ENCODE results near the gene RBM5.

Gene RBM5

DNA sequence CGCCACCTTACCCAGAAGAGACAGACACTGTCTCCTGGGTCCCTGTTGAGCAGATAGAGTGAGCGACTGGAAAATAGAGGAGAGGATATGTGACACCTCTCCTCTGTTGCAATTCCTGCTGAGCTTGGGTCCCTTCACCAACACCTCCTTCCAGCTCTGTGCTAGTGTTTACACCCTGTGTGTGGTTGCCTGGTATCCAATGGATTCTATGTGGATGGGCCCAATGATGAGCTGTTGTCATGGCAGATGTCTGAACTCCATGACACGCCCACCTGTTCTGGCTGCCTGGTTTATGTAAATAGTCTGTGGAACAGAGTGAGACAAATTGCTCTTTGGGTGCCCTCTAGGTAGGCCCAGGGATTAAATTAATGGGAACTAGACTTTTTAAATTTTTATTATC is 23.7 kb downstream of the RBM5 start:
- Histone ChIP-seq H3K79me2 (ENCODE audit: control insufficient read depth, insufficient read depth, low read length) (no peaks in the 10 kb centered on the region), H4K8ac (ENCODE audit: low read depth, low read length) (no peak overlapping the region), H3K9ac (ENCODE audit: low read length) (no peak overlapping the region), H3K4me2 (ENCODE audit: low read length) (no peak overlapping the region), H3K56ac (ENCODE audit: low read length) (no peak overlapping the region), H3K4me3 (ENCODE audit: low read length) (no peak overlapping the region), H3K23ac (ENCODE audit: low read length) (no peak overlapping the region), H2BK15ac (replicated peaks; ENCODE audit: low read depth) (no peak overlapping the region), H3K36me3 (ENCODE audit: control insufficient read depth, insufficient read depth, low read length) (peaks cover 40% of the 10 kb centered on the region), H2BK120ac (ENCODE audit: low read depth, low read length) (no peak overlapping the region), H3K4me1 (ENCODE audit: control insufficient read depth, low read depth, low read length) (no peaks in the 10 kb centered on the region), H2BK5ac (ENCODE audit: low read length) (no peak overlapping the region), H3K79me1 (ENCODE audit: low read length) (no peaks in the 10 kb centered on the region), H2AK5ac (ENCODE audit: low read length) (no peak overlapping the region), H3K18ac (ENCODE audit: low read length) (no peak overlapping the region), H3K4ac (ENCODE audit: low read depth, low read length) (no peak overlapping the region), H4K5ac (ENCODE audit: low read length) (no peak overlapping the region), H3K27me3 (ENCODE audit: insufficient read depth, low read length, poor library complexity) (no peaks in the 10 kb centered on the region), H3K27ac (ENCODE audit: low read depth, low read length) (no peak overlapping the region)
- no CpG with 5 or more reads among the region's 3 CpGs for WGBS (ENCODE audit: extremely low coverage, insufficient coverage, low lambda C conversion rate)
- no peak for DNase-seq

GRCh38 chr3:50117120-50117519 is 28.4 kb downstream of the RBM5 start:
- H3K4me3 ChIP-seq (ENCODE audit: low read length), result no peak overlapping the region
- DNase-seq, result no peak
- no peak overlapping the region for H3K56ac ChIP-seq (ENCODE audit: low read length)
- no peak overlapping the region for H2BK120ac ChIP-seq (ENCODE audit: low read depth, low read length)
- no peak overlapping the region for H3K27ac ChIP-seq (ENCODE audit: low read depth, low read length)
- H4K5ac ChIP-seq (ENCODE audit: low read length), result no peak overlapping the region
- no peak overlapping the region for H3K4me2 ChIP-seq (ENCODE audit: low read length)
- no peak overlapping the region for H3K18ac ChIP-seq (ENCODE audit: low read length)
- no peak overlapping the region for H3K9ac ChIP-seq (ENCODE audit: low read length)
- no peak overlapping the region for H2BK15ac ChIP-seq (replicated peaks; ENCODE audit: low read depth)
- no peak overlapping the region for H2BK5ac ChIP-seq (ENCODE audit: low read length)
- H2AK5ac ChIP-seq (ENCODE audit: low read length), result no peak overlapping the region
- H3K36me3 ChIP-seq (ENCODE audit: control insufficient read depth, insufficient read depth, low read length), result peaks cover 42% of the 10 kb centered on the region
- no peaks in the 10 kb centered on the region for H3K79me2 ChIP-seq (ENCODE audit: control insufficient read depth, insufficient read depth, low read length)
- H4K8ac ChIP-seq (ENCODE audit: low read depth, low read length), result no peak overlapping the region
- no peaks in the 10 kb centered on the region for H3K79me1 ChIP-seq (ENCODE audit: low read length)
- H3K23ac ChIP-seq (ENCODE audit: low read length), result no peak overlapping the region
- no CpG with 5 or more reads among the region's 8 CpGs for WGBS (ENCODE audit: extremely low coverage, insufficient coverage, low lambda C conversion rate)
- H3K4me1 ChIP-seq (ENCODE audit: control insufficient read depth, low read depth, low read length), result no peaks in the 10 kb centered on the region
- H3K4ac ChIP-seq (ENCODE audit: low read depth, low read length), result no peak overlapping the region
- H3K27me3 ChIP-seq (ENCODE audit: insufficient read depth, low read length, poor library complexity), result no peaks in the 10 kb centered on the region

DNA sequence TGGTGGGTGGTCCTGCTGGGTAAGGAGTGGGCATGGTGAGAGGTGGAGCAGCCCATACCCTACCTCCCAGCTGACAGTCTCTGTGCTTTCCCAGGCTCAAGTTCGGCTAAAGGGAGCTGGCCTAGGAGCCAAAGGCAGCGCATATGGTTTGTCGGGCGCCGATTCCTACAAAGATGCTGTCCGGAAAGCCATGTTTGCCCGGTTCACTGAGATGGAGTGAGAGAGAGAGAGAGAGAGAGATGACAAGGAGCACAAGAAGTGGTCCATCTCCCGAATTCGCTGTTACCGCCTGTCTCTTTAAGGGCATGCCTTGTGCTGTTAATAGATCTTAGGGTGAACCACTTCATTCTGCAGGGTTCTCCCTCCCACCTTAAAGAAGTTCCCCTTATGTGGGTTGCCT is 29.5 kb downstream of the RBM5 start:
- WGBS (ENCODE audit: extremely low coverage, insufficient coverage, low lambda C conversion rate), result no CpG with 5 or more reads among the region's 10 CpGs
- no peak overlapping the region for H4K8ac ChIP-seq (ENCODE audit: low read depth, low read length)
- no peak overlapping the region for H3K56ac ChIP-seq (ENCODE audit: low read length)
- DNase-seq, result no peak
- H3K4me2 ChIP-seq (ENCODE audit: low read length), result no peak overlapping the region
- no peaks in the 10 kb centered on the region for H3K27me3 ChIP-seq (ENCODE audit: insufficient read depth, low read length, poor library complexity)
- H2AK5ac ChIP-seq (ENCODE audit: low read length), result no peak overlapping the region
- no peak overlapping the region for H2BK15ac ChIP-seq (replicated peaks; ENCODE audit: low read depth)
- no peak overlapping the region for H3K9ac ChIP-seq (ENCODE audit: low read length)
- no peak overlapping the region for H3K4me3 ChIP-seq (ENCODE audit: low read length)
- no peaks in the 10 kb centered on the region for H3K79me2 ChIP-seq (ENCODE audit: control insufficient read depth, insufficient read depth, low read length)
- no peaks in the 10 kb centered on the region for H3K4me1 ChIP-seq (ENCODE audit: control insufficient read depth, low read depth, low read length)
- H3K36me3 ChIP-seq (ENCODE audit: control insufficient read depth, insufficient read depth, low read length), result peaks cover 39% of the 10 kb centered on the region
- no peak overlapping the region for H4K5ac ChIP-seq (ENCODE audit: low read length)
- no peak overlapping the region for H3K27ac ChIP-seq (ENCODE audit: low read depth, low read length)
- H3K79me1 ChIP-seq (ENCODE audit: low read length), result no peaks in the 10 kb centered on the region
- H3K18ac ChIP-seq (ENCODE audit: low read length), result no peak overlapping the region
- H2BK120ac ChIP-seq (ENCODE audit: low read depth, low read length), result no peak overlapping the region
- no peak overlapping the region for H2BK5ac ChIP-seq (ENCODE audit: low read length)
- H3K23ac ChIP-seq (ENCODE audit: low read length), result no peak overlapping the region
- H3K4ac ChIP-seq (ENCODE audit: low read depth, low read length), result no peak overlapping the region

DNA sequence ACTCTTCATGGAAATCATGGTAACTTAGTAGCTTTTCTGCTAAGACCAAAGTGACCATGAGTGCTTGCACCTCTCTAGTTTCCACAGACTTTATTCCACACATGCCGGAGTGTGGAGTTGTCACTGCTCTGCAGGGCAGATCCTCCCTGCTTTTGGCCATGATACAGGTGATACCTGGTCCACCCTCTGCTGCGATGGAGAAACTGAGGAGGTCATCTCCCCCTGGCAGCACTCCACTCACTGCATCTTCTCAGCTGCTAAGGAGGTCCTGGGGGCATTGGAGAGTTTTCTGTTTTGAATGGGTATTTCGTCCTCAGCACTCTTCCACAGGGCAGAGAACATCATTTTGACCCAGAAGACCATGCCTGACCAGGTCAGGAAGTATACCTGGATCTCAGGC is 31.1 kb downstream of the RBM5 start:
- Histone ChIP-seq H3K4me1 (ENCODE audit: control insufficient read depth, low read depth, low read length) (no peaks in the 10 kb centered on the region), H3K4me3 (ENCODE audit: low read length) (no peak overlapping the region), H2BK120ac (ENCODE audit: low read depth, low read length) (no peak overlapping the region), H3K4ac (ENCODE audit: low read depth, low read length) (no peak overlapping the region), H3K27ac (ENCODE audit: low read depth, low read length) (no peak overlapping the region), H3K36me3 (ENCODE audit: control insufficient read depth, insufficient read depth, low read length) (peaks cover 30% of the 10 kb centered on the region), H3K18ac (ENCODE audit: low read length) (no peak overlapping the region), H4K5ac (ENCODE audit: low read length) (no peak overlapping the region), H3K9ac (ENCODE audit: low read length) (no peak overlapping the region), H4K8ac (ENCODE audit: low read depth, low read length) (no peak overlapping the region), H3K27me3 (ENCODE audit: insufficient read depth, low read length, poor library complexity) (no peaks in the 10 kb centered on the region), H3K56ac (ENCODE audit: low read length) (no peak overlapping the region), H2AK5ac (ENCODE audit: low read length) (no peak overlapping the region), H3K79me2 (ENCODE audit: control insufficient read depth, insufficient read depth, low read length) (no peaks in the 10 kb centered on the region), H2BK5ac (ENCODE audit: low read length) (no peak overlapping the region), H3K4me2 (ENCODE audit: low read length) (no peak overlapping the region), H2BK15ac (replicated peaks; ENCODE audit: low read depth) (no peak overlapping the region), H3K23ac (ENCODE audit: low read length) (no peak overlapping the region), H3K79me1 (ENCODE audit: low read length) (no peaks in the 10 kb centered on the region)
- no peak for DNase-seq
- no CpG with 5 or more reads among the region's 3 CpGs for WGBS (ENCODE audit: extremely low coverage, insufficient coverage, low lambda C conversion rate)

GRCh38 chr3:50120364-50121071 is 31.8 kb downstream of the RBM5 start:
- Histone ChIP-seq H2BK5ac (ENCODE audit: low read length) (no peak overlapping the region), H4K8ac (ENCODE audit: low read depth, low read length) (no peak overlapping the region), H3K18ac (ENCODE audit: low read length) (no peak overlapping the region), H2BK15ac (replicated peaks; ENCODE audit: low read depth) (no peak overlapping the region), H3K23ac (ENCODE audit: low read length) (no peak overlapping the region), H3K36me3 (ENCODE audit: control insufficient read depth, insufficient read depth, low read length) (peaks cover 25% of the 10 kb centered on the region), H2AK5ac (ENCODE audit: low read length) (no peak overlapping the region), H2BK120ac (ENCODE audit: low read depth, low read length) (no peak overlapping the region), H3K4me1 (ENCODE audit: control insufficient read depth, low read depth, low read length) (peaks cover 1% of the 10 kb centered on the region), H3K27ac (ENCODE audit: low read depth, low read length) (no peak overlapping the region), H3K27me3 (ENCODE audit: insufficient read depth, low read length, poor library complexity) (no peaks in the 10 kb centered on the region), H4K5ac (ENCODE audit: low read length) (no peak overlapping the region), H3K4ac (ENCODE audit: low read depth, low read length) (no peak overlapping the region), H3K4me2 (ENCODE audit: low read length) (no peak overlapping the region), H3K56ac (ENCODE audit: low read length) (no peak overlapping the region), H3K9ac (ENCODE audit: low read length) (no peak overlapping the region), H3K4me3 (ENCODE audit: low read length) (no peak overlapping the region), H3K79me2 (ENCODE audit: control insufficient read depth, insufficient read depth, low read length) (no peaks in the 10 kb centered on the region), H3K79me1 (ENCODE audit: low read length) (no peaks in the 10 kb centered on the region)
- DNase-seq, result no peak
- no CpG with 5 or more reads among the region's 10 CpGs for WGBS (ENCODE audit: extremely low coverage, insufficient coverage, low lambda C conversion rate)
